NOMO-1 treated with DMSO at 0.1 percent for 48 hours (cell line): Measurements from ENCODE around the gene CDK5RAP1.

ENCODE experiments used
- DNase-seq: peaks from one replicate; lab custom pipeline; 2025; ENCODE audit not compliant: unreplicated experiment; lab: John Stamatoyannopoulos, UW

The CDK5RAP1 gene

DNA sequence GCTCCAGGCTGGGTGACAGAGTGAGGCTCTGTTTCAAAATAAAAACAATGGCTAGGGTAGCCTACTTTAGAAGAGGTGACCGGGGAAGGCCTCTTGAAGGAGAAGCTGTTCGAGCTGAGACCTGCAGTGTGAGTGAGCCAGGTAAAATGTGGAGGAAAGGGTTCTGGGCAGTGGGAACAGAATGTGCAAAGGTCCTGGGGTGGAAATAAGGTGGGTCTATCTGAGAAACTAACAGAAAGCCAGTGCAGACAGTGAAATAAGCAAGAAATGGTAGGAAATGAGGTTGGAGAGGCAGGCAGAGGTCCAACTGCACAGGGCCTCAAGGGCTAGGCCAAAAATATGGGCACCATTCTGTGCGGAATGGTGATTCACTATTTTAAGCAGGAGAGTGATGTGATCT, 64.9 kb downstream of the CDK5RAP1 start:
- no peak for DNase-seq

DNA sequence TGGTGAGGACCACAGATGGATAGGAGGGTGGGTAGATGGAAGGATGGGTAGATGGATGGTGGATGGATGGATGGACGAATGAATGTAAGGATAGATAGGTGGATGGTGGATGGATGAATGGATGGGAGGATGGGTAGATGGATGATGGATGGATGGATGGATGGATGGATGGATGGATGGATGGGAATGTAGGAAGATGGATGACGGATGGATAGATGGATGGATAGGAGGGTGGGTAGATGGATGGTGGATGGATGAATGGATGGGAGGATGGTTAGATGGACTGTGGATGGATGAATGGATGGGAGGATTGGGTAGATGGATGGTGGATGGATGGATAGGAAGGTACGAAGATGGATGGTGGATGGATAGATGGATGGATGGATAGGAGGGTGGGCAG, 67.2 kb downstream of the CDK5RAP1 start:
- DNase-seq: no peak

DNA sequence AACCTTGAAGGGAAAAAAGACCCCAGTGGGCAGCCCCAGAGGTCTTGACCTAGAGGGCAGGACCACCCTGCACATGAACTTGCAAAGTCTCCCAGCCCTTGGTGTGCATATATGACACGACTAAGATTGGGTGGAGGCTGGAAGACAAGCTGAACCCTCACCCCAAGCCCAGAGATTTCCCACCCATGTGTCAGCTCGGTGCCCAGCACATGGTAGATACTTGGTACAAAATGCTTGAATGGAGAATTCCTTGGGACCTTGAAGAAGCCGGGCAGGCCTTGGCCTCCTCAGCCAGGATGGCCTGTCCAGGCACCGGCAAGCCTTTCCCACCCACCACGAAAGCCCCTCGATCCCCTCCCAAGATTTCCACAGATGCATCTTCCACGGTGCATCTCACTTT, 67.7 kb downstream of the CDK5RAP1 start:
- DNase-seq: no peak

DNA sequence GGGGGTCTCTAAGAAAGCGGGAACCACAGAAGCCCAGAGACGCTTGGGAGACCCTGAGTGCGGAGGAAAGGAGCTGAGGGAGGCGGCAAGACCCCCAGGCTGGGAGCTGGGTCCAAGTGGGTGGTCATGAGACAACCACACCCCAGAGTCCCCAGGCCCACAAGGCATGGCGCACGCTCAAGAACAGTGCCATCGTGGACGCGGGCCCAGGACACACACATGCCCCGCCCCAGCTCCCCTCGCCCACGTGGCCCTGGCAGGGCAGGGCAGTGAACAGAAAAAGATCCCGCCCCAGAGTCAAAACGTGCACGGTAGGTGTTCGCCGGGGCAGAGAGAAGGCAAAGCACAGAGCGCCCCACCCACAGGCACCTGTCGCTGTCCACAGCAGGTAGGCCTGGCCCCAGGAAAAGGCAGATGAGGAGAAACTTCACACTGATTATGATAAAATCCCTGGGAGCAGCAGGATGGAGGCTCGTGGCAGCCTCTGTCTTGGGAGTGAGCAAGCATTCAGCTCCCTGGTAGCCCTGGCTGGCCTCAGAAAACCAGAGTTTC, 68.3 kb downstream of the CDK5RAP1 start:
- DNase-seq: no peak

DNA sequence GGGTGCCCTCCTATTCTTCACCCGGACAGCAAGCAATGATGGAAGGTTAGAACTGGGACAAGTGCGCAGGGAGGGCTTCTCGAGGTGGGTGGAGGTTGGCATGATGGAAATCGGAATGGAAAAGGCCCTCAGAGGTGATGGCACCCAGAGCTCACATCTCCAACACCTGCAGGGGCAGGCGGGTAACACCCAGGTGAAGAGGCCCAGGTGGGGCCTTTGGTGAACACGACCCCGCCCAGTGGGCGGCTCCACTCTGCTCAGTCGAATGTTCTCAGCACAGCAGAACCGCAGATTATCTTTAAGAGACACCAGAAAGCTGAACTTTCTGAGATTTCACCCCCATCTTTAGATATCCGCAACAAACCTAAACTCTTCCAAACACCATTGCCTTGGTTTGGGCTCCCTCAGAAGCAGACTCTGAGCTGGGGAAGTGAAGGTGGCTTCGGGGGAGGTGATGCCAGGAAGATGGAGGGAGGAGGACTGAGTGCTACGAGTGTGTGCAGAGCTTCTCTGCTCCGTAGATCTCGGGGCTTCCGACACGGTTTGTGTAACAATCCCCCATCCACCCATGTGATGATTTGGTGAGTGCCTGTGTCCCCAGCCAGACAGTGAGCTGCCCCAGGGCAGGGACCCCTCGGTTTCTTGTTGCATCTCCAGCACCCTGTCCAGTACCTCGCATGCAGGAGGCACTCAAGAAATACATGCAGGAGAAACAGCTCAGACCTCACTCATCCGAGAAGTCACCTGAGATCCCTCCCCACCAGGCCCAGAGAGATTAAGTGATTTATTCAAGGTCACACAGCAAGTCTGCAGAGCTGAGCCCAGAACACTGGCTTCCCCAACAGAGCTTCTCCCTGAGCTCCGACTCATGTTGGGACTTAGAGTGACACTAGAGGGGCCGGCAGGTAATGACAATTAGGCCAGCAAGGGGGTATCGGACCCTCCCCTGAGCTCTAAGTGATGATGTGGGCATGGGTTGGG, 72.9 kb downstream of the CDK5RAP1 start:
- DNase-seq: no peak

DNA sequence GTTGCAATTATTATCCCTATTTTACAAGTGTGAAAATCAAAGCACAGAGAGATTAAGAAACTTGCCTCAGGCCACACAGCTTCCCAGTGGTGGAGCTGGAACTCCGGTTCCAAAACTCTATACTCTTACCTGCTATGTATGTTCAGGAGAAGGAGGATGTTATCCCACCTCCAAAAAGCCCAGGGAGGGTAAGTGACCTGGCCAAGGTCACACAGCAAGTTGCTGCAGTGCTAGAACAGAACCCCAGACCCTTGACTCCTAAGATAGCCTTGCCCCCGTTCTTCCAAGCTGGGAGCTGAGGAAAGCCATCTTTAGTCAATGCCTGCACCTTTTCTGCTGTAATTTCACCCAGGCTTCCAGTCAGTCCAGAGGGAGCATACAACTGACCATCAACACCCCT, 76.0 kb downstream of the CDK5RAP1 start:
- no peak for DNase-seq

DNA sequence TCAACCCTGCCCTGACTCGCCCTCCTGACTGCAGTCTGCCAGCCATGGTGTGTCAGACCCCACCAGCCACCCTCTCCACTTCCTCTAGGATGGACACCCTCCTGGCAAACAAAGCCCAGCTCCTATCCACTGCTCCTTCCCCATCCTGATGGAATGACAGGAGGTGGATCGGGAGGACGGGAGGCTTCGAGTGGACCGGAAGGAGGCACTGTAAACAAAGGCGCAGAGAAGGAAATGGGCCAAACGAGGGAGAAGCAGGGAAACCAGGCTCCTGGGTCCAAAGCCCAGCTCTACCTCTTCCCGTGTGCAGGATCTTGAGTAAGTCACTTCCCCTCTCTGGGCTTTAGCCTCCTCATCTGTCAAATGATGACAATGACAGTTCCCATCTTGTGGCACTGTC, 78.1 kb downstream of the CDK5RAP1 start:
- DNase-seq: no peak

DNA sequence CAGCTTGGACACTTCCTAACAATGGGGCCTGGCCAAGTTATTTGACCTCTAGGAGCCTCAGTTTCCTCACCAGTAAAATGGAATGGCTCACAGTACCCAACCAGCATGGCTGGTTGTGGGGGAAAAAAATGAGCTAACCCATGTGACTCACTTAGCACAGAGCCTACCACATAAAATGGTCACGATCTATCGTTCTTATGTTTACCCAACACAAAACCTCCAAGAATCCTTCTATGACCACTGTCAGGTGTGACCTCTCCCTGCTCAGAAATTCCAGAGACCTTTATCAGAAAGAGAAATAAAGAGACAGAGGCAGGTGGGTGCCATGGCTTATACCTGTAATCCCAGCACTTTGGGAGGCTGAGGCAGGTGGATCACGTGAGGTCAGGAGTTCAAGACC, 78.9 kb downstream of the CDK5RAP1 start:
- DNase-seq: no peak

DNA sequence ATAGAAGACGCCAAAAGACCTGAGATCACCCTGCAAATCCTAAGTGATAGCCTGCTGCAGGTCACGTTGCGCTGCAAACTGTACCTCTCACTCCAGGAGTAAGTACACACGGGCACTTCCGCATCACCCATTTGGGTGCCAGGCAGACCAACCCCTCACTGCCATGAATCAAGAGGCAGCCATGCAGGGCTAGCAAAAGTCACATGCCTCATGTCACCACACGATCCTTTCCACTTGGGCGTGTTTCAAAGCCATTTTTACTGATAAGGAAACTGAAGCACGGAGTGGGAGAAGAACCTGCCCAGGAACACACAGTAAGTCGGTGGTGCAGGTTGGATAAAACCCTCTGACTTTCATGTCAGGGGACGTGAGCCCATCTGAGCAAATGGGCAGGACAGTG, 81.3 kb downstream of the CDK5RAP1 start:
- DNase-seq: no peak

DNA sequence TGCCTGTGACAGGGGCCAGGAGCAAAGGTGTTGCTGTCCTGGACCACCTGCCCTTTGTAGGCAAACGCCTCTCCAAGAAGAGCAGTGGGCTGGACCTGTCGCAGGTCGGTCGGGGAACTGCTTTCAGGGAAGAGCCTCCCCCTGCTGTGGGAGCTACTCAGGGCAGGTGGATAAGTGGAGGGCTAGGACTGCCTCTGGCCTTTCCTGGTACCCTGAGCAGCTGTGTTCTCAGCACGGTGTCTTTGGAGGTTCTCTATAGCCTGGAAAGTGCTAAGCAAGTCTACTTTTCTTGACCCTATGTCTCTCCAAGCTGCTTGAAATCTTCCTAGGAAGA, 83.3 kb downstream of the CDK5RAP1 start:
- DNase-seq: no peak

DNA sequence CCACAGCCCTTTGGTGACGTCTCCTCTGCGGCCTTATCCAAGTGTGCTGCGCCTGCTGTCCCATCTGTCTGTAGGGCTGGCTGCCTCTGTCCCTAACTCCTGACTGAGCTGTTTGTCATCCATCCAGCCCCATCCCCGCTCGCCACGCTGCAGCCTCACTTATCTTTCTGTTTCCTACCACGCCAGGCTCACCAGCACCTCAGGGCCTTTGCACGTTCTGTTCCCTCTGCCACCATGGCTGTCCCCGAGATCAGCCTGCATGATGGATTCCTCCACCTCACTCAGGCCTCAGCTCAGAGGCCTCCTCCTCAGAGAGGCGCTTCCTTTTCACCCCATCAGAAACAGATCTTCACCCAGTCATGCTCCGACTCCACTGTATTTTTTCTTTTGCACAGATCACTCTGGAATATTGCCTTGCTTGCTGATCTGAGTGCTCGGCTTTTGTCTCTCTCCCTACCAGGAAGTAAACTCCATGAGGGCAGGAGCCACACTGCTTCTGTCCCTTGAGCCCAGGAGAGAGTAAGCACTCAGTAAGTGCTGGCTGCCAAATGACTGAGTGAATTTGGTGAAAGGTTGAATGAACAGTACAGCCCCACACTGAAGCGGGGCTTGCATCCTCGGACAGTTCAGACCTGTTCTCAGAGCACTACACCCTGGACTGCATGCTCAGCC, 83.8 kb downstream of the CDK5RAP1 start:
- no peak for DNase-seq

DNA sequence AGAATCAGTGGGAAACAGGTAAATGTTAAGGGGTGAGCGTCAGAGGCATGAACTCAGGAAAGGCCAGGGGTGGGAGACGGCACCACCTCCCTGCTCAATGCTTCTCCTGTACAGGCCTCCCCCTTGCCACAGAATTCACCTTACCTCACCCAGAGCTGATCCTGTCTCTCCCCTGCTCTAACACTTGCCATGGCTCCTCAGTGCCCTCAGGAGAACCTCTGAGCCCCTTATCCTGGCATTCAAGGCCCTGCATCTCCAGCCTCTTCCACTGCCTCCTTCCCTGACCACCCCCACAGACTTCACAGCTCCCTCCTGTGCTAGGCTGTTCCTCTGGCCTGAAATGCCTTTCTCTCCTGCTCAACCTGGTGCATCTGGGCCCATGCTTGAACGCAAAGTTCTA, 84.4 kb downstream of the CDK5RAP1 start:
- DNase-seq: no peak

DNA sequence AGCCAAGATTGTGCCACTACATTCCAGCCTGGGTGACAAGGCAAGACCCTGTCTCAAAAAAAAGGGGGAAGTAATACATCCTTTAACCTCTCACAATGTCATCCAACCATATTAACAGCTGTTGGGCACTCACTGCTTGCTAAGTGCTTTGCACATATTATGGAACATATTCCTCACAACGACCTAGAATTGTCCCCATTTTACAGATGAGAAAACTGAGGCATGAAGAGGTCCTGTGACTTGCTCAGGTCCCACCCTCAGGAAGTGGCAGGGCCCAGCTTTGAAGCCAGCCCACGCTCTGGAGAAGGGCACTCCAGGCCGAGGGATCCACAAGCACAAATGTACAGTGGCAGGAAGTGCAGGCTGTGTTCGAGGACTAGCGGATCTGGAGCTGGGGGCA, 85.0 kb downstream of the CDK5RAP1 start:
- no peak for DNase-seq

DNA sequence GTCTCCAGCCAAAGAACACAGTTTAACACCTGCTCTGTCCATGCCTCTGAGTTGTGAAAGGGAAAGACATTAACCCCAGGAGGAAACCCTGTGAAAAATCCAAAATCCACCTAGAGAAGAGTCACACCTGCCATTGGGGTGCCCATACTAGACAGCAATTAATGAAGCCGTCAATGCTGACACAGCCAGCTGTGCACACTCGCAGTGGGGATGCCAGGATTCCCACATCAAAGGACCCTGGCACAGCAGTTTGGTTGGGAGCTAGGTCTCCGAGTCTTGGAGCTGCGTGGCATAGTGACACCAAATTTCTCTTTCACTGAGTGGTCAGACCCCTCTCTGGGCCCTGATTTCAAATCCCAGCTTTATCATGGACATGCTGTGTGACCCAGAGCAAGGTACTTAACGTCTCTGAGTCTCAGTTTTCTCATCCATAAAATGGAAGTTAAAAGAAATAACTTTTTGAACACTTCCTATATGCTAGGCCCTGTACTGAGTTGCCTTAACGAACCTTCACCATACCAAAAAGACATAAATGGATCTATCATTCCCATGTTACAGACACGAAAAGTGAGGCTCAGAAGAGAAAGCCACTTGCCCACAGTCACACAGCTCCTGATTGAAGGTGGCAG, 87.5 kb downstream of the CDK5RAP1 start:
- DNase-seq: no peak

DNA sequence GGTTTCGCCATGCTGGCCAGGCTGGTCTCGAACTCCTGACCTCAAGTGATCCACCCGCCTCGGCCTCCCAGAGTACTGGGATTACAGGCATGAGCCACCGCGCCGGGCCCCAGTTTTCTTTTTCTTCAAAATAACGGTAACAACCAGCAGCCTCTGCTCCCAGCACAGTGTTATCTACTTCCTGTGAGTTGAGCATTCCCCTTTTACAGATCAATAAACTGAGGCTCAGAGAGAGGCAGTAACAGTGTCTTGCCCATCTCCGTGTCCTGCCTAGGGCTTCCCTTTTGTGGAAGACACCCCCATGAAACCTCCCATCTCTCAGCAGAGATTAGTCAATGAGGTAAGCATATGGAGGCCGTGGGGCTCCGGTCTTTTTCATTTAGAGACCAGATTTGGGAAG, 88.7 kb downstream of the CDK5RAP1 start:
- DNase-seq: no peak

DNA sequence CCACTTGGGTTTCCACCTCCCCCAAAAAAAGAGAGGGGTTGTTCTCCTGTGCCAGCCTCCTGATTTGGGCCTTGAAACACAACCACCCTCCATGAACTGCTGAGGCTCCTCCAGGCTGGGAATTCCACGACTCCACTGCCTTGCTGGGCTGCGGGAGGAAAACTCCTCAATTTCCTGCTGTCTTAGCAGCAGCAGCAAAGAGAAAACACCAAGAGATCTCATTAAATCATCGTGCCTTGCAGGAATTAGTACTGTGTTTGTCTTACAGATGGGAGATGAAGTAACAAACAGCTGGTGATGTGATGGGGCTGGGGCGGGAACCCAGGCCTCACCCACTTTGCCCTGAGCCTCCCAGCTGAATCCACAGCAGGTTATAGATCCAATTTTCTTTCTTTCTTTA, 89.3 kb downstream of the CDK5RAP1 start:
- no peak for DNase-seq

DNA sequence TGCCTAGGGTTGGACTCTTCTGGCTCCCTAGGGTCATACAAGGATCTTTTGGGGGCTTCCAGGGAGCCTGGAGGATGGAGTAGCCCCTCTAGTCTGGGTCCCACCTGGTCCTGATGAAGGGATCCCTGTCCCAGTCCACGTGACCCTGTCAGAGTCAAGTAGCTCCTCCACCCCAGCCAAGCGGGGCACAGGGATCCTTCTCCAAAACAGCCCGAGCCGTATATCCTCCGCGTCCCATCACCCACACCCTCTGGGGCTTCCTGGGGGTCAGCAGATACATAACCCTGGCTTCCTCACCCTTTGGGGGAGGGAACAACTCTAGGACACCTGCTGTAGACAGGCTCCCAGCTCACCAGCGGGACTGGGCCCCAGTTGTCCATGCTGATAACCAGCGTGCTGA, 90.3 kb downstream of the CDK5RAP1 start:
- DNase-seq: no peak

DNA sequence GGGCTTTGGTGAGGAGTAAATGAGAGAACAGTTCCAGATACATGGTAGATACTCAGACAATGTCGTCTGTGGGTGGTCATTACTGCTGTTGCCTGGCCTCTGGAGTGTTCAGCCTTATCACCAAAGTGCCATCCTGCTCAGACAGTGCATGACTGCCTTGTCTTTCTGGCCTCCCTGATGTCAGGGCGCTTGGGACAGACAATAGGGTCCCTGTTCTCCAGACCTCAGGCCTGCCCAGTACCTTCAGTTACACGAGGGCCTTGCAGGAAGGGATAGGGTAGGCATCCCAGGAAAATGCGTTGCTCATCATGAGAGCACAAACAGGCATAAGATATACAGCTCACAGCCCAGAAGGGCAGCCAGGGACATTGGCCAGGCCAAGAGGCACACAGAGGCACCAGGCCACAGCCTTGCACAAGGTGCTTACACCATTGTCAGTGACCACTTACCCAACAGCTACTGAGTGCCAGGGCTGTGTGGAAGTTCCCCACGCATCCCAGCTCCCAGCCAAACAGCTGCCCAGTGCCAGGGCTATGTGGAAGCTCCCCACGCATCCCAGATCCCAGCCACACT, 90.9 kb downstream of the CDK5RAP1 start:
- DNase-seq: no peak

DNA sequence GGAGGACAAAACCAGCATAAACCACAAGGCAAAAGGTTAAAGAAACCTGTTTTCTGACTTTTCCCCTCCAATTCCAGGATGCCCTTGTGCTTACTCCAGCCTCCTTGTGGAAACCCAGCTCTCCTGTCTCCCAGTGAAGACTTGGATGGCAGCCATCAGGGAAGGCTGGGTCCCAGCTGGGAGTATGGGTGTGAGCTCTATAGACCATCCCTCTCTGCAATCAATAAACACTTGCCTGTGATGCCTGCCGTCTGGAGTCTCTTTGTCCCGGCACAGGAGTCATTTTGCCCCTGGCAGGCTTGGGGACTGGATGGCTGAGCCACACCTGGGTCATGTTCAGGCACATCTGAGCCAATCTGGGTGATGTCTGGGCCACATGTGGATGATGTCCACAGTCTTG, 91.7 kb downstream of the CDK5RAP1 start:
- DNase-seq: no peak
